Measurements from ENCODE around the gene CIITA. TPM values are rescaled to one million over a fixed set of nuclear protein-coding genes. Genes with fewer than 3 reads are reported as not detected.

The CIITA gene
- polyA plus RNA-seq, 2 donors = 2.8 to 5.5 TPM

DNA sequence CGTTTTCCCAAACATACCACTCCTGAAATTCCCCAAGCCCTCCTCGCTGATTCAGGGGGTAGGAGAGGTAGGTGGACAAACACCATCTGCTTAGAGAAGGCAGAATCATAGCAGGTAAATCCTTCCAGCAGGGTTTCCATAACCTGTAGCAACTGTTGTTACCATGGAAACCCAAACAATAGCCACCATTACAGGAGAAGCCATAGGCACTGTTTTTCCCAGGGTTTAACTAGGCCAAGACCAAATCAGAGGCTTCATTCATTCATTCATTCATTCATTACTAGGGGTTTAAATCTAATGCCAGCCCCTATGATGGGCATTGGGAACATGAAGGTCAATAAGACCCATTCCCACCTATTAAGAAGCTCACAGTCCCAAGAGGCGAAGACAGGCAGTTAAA lies 25.5 kb upstream of the CIITA start:
- H3K27me3 ChIP-seq (ENCODE audit: control insufficient read depth in 1 of 2, insufficient read depth in 2 of 2, low read length in 2 of 2) = no peaks in the 10 kb centered on the region
- peaks cover 0 to 3% of the 10 kb centered on the region in 2 donors for H3K4me1 ChIP-seq (ENCODE audit: control insufficient read depth in 2 of 2, insufficient read depth in 2 of 2, low read length in 1 of 2)
- H3K27ac ChIP-seq (ENCODE audit: low read depth in 2 of 2, low read length in 1 of 2) = no peak overlapping the region
- 91 to 93% methylated on average over 3 of the region's 3 CpGs for WGBS, 2 donors
- no peak overlapping the region for H3K4me3 ChIP-seq (ENCODE audit: low read depth in 1 of 2, low read length in 2 of 2)
- H3K36me3 ChIP-seq (ENCODE audit: control insufficient read depth in 2 of 2, insufficient read depth in 2 of 2, low read length in 1 of 2) = no peaks in the 10 kb centered on the region
- no peaks in the 10 kb centered on the region for H3K9me3 ChIP-seq (ENCODE audit: control insufficient read depth in 2 of 2, insufficient read depth in 1 of 2, low read depth in 1 of 2, low read length in 1 of 2)

- Histone ChIP-seq H3K4me3 (ENCODE audit: low read depth in 1 of 2, low read length in 2 of 2) (no peak overlapping the region), H3K9me3 (ENCODE audit: control insufficient read depth in 2 of 2, insufficient read depth in 1 of 2, low read depth in 1 of 2, low read length in 1 of 2) (no peaks in the 10 kb centered on the region), H3K27me3 (ENCODE audit: control insufficient read depth in 1 of 2, insufficient read depth in 2 of 2, low read length in 2 of 2) (no peaks in the 10 kb centered on the region), H3K27ac (ENCODE audit: low read depth in 2 of 2, low read length in 1 of 2) (no peak overlapping the region), H3K4me1 (ENCODE audit: control insufficient read depth in 2 of 2, insufficient read depth in 2 of 2, low read length in 1 of 2) (peaks cover 0 to 3% of the 10 kb centered on the region in 2 donors), H3K36me3 (ENCODE audit: control insufficient read depth in 2 of 2, insufficient read depth in 2 of 2, low read length in 1 of 2) (no peaks in the 10 kb centered on the region)
- 49 to 61% methylated on average over 4 of the region's 4 CpGs for WGBS, 2 donors
These were observed 24.7 kb upstream of the CIITA start for GRCh38 chr16:10852286-10852685.

DNA sequence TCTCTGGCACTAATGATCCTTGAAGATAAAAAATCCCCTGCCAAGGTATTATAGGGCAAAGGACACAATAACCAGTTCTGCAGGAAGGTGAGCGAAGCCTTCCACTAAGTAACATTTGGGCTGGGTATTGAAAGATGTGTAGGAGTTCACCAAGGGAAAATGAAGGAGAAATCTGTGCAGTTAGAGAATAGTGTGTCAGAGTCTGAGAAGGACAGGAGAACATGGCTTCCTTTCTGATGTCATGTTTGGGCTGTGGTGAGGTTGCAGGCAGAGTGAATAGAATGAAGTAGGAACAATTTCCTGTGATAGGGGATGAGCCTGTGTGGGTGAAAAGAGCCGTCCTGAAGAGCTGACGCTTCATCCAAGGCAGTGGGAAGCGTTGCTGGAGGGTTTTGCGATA lies 24.1 kb upstream of the CIITA start:
- no peaks in the 10 kb centered on the region for H3K27me3 ChIP-seq (ENCODE audit: control insufficient read depth in 1 of 2, insufficient read depth in 2 of 2, low read length in 2 of 2)
- H3K4me3 ChIP-seq (ENCODE audit: low read depth in 1 of 2, low read length in 2 of 2) = no peak overlapping the region
- H3K27ac ChIP-seq (ENCODE audit: low read depth in 2 of 2, low read length in 1 of 2) = no peak overlapping the region
- no peaks in the 10 kb centered on the region for H3K36me3 ChIP-seq (ENCODE audit: control insufficient read depth in 2 of 2, insufficient read depth in 2 of 2, low read length in 1 of 2)
- peaks cover 0 to 3% of the 10 kb centered on the region in 2 donors for H3K4me1 ChIP-seq (ENCODE audit: control insufficient read depth in 2 of 2, insufficient read depth in 2 of 2, low read length in 1 of 2)
- H3K9me3 ChIP-seq (ENCODE audit: control insufficient read depth in 2 of 2, insufficient read depth in 1 of 2, low read depth in 1 of 2, low read length in 1 of 2) = no peaks in the 10 kb centered on the region
- 79 to 80% methylated on average over 5 of the region's 5 CpGs for WGBS, 2 donors

GRCh38 chr16:10856042-10856441 lies 21.0 kb upstream of the CIITA start:
- no peaks in the 10 kb centered on the region for H3K36me3 ChIP-seq (ENCODE audit: control insufficient read depth in 2 of 2, insufficient read depth in 2 of 2, low read length in 1 of 2)
- no peak overlapping the region for H3K4me3 ChIP-seq (ENCODE audit: low read depth in 1 of 2, low read length in 2 of 2)
- WGBS, 2 donors = 88 to 97% methylated on average over 2 of the region's 2 CpGs
- peaks cover 3 to 8% of the 10 kb centered on the region in 2 donors for H3K4me1 ChIP-seq (ENCODE audit: control insufficient read depth in 2 of 2, insufficient read depth in 2 of 2, low read length in 1 of 2)
- no peaks in the 10 kb centered on the region for H3K27me3 ChIP-seq (ENCODE audit: control insufficient read depth in 1 of 2, insufficient read depth in 2 of 2, low read length in 2 of 2)
- H3K9me3 ChIP-seq (ENCODE audit: control insufficient read depth in 2 of 2, insufficient read depth in 1 of 2, low read depth in 1 of 2, low read length in 1 of 2) = peaks cover 0 to 6% of the 10 kb centered on the region in 2 donors
- H3K27ac ChIP-seq (ENCODE audit: low read depth in 2 of 2, low read length in 1 of 2) = no peak overlapping the region

DNA sequence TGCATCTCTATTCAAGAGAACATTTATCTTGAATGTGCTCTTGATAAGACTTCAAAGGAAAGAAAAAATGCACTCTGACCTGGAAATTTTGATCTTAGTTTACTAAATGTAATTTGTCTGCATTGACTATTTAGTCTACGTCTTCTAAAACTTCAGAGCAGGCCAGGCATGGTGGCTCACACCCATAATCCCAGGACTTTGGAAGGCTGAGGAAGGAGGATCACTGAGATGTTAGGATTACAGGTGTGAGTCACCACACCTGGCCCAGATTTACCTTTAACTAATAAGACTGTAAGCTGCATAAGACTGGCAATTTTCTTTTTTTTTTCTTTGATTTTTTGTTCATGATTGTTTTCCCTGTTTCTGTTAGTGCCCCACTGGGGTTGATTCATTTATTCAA lies 18.8 kb upstream of the CIITA start:
- Histone ChIP-seq H3K27ac (ENCODE audit: low read depth in 2 of 2, low read length in 1 of 2) (no peak overlapping the region), H3K4me1 (ENCODE audit: control insufficient read depth in 2 of 2, insufficient read depth in 2 of 2, low read length in 1 of 2) (peaks cover 3 to 5% of the 10 kb centered on the region in 2 donors), H3K36me3 (ENCODE audit: control insufficient read depth in 2 of 2, insufficient read depth in 2 of 2, low read length in 1 of 2) (no peaks in the 10 kb centered on the region), H3K9me3 (ENCODE audit: control insufficient read depth in 2 of 2, insufficient read depth in 1 of 2, low read depth in 1 of 2, low read length in 1 of 2) (peaks cover 0 to 6% of the 10 kb centered on the region in 2 donors), H3K4me3 (ENCODE audit: low read depth in 1 of 2, low read length in 2 of 2) (no peak overlapping the region), H3K27me3 (ENCODE audit: control insufficient read depth in 1 of 2, insufficient read depth in 2 of 2, low read length in 2 of 2) (no peaks in the 10 kb centered on the region)
- 54 to 59% methylated on average over 1 of the region's 1 CpG for WGBS, 2 donors

- Histone ChIP-seq H3K4me3 (ENCODE audit: low read depth in 1 of 2, low read length in 2 of 2) (no peak overlapping the region), H3K36me3 (ENCODE audit: control insufficient read depth in 2 of 2, insufficient read depth in 2 of 2, low read length in 1 of 2) (no peaks in the 10 kb centered on the region), H3K27me3 (ENCODE audit: control insufficient read depth in 1 of 2, insufficient read depth in 2 of 2, low read length in 2 of 2) (no peaks in the 10 kb centered on the region), H3K4me1 (ENCODE audit: control insufficient read depth in 2 of 2, insufficient read depth in 2 of 2, low read length in 1 of 2) (peaks cover 3 to 5% of the 10 kb centered on the region in 2 donors), H3K9me3 (ENCODE audit: control insufficient read depth in 2 of 2, insufficient read depth in 1 of 2, low read depth in 1 of 2, low read length in 1 of 2) (peaks cover 0 to 6% of the 10 kb centered on the region in 2 donors), H3K27ac (ENCODE audit: low read depth in 2 of 2, low read length in 1 of 2) (no peak overlapping the region)
- WGBS, 2 donors = 51 to 100% methylated on average over 2 of the region's 2 CpGs
These were observed 18.0 kb upstream of the CIITA start for GRCh38 chr16:10859020-10859419.

DNA sequence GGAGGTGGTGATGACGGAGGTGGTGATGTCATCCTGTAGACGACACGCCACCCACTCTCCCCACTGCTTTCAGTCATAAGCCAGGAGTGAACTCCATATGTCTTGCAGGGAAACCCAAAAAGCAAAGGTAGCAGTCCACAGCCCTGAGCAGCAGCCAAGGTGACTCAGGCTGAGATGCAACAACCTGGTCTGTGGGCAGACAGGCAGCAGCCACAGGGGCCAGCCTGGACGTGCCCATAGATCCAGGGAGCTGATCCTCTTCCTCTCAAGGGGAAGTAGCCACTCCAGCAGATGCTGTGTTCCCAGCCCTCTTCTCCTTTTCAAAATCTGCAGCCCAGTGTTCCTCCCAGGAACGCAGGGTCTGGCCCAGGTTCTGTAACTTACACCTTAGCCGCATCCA lies 17.3 kb upstream of the CIITA start:
- Histone ChIP-seq H3K4me3 (ENCODE audit: low read depth in 1 of 2, low read length in 2 of 2) (no peak overlapping the region), H3K27me3 (ENCODE audit: control insufficient read depth in 1 of 2, insufficient read depth in 2 of 2, low read length in 2 of 2) (no peaks in the 10 kb centered on the region), H3K4me1 (ENCODE audit: control insufficient read depth in 2 of 2, insufficient read depth in 2 of 2, low read length in 1 of 2) (peaks cover 3 to 5% of the 10 kb centered on the region in 2 donors), H3K27ac (ENCODE audit: low read depth in 2 of 2, low read length in 1 of 2) (no peak overlapping the region), H3K9me3 (ENCODE audit: control insufficient read depth in 2 of 2, insufficient read depth in 1 of 2, low read depth in 1 of 2, low read length in 1 of 2) (peaks cover 0 to 6% of the 10 kb centered on the region in 2 donors), H3K36me3 (ENCODE audit: control insufficient read depth in 2 of 2, insufficient read depth in 2 of 2, low read length in 1 of 2) (no peaks in the 10 kb centered on the region)
- WGBS, 2 donors = 67 to 68% methylated on average over 6 of the region's 6 CpGs

- no peaks in the 10 kb centered on the region for H3K27me3 ChIP-seq (ENCODE audit: control insufficient read depth in 1 of 2, insufficient read depth in 2 of 2, low read length in 2 of 2)
- no peaks in the 10 kb centered on the region for H3K36me3 ChIP-seq (ENCODE audit: control insufficient read depth in 2 of 2, insufficient read depth in 2 of 2, low read length in 1 of 2)
- H3K4me3 ChIP-seq (ENCODE audit: low read depth in 1 of 2, low read length in 2 of 2) = no peak overlapping the region
- 40 to 46% methylated on average over 2 of the region's 2 CpGs for WGBS, 2 donors
- peaks cover 0 to 6% of the 10 kb centered on the region in 2 donors for H3K9me3 ChIP-seq (ENCODE audit: control insufficient read depth in 2 of 2, insufficient read depth in 1 of 2, low read depth in 1 of 2, low read length in 1 of 2)
- H3K27ac ChIP-seq (ENCODE audit: low read depth in 2 of 2, low read length in 1 of 2) = no peak overlapping the region
- H3K4me1 ChIP-seq (ENCODE audit: control insufficient read depth in 2 of 2, insufficient read depth in 2 of 2, low read length in 1 of 2) = peaks cover 3 to 6% of the 10 kb centered on the region in 2 donors
These were observed 14.6 kb upstream of the CIITA start for GRCh38 chr16:10862438-10862837.

DNA sequence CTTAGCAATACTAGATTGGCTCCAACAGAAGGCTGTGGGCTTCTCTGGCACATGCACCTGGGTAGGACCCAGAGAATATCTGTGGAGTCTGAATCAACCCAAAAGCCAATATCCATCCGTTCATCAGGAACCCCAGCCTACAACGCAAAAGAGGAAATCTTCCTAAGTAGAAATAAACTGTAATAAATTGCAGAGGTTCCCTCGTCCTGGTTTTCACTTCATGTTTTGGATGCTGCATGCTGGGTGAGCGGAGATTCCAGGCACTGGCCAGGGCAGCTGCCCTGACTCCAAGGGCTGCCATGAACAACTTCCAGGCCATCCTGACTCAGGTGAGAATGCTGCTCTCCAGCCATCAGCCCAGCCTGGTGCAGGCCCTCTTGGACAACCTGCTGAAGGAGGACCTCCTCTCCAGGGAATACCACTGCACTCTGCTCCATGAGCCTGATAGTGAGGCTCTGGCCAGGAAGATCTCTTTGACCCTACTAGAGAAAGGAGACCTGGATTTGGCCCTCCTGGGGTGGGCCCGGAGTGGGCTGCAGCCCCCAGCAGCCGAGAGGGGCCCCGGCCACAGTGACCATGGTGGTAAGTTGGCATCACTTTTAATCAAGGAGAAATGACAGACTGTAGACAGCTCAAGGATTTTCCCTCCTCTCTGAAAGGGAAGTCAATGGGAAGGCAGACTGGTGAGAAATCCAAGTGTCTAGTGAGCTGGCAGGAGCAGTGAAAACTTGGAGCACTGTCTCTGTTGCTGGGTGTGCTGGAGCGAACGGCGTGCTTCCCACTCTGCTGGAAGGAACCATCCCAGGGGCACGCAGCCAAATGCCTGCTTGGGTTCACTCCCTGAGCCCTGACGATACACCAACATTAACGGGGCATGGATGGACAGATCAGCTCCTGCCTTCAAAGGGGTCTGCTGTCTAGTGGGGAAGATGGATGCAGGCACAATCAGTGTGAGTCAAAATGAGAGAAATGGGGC lies 10.7 kb upstream of the CIITA start:
- H3K4me1 ChIP-seq (ENCODE audit: control insufficient read depth in 2 of 2, insufficient read depth in 2 of 2, low read length in 1 of 2) = peaks cover 0 to 6% of the 10 kb centered on the region in 2 donors
- no peaks in the 10 kb centered on the region for H3K9me3 ChIP-seq (ENCODE audit: control insufficient read depth in 2 of 2, insufficient read depth in 1 of 2, low read depth in 1 of 2, low read length in 1 of 2)

GRCh38 chr16:10867199-10867598 lies 9.8 kb upstream of the CIITA start:
- WGBS, 2 donors = 81 to 91% methylated on average over 6 of the region's 6 CpGs
- Histone ChIP-seq H3K4me3 (ENCODE audit: low read depth in 1 of 2, low read length in 2 of 2) (no peak overlapping the region), H3K27ac (ENCODE audit: low read depth in 2 of 2, low read length in 1 of 2) (no peak overlapping the region), H3K27me3 (ENCODE audit: control insufficient read depth in 1 of 2, insufficient read depth in 2 of 2, low read length in 2 of 2) (no peaks in the 10 kb centered on the region), H3K9me3 (ENCODE audit: control insufficient read depth in 2 of 2, insufficient read depth in 1 of 2, low read depth in 1 of 2, low read length in 1 of 2) (no peaks in the 10 kb centered on the region), H3K36me3 (ENCODE audit: control insufficient read depth in 2 of 2, insufficient read depth in 2 of 2, low read length in 1 of 2) (no peaks in the 10 kb centered on the region), H3K4me1 (ENCODE audit: control insufficient read depth in 2 of 2, insufficient read depth in 2 of 2, low read length in 1 of 2) (peaks cover 0 to 12% of the 10 kb centered on the region in 2 donors)

More for the DNA sequence above, 10.7 kb upstream of the CIITA start:
- Histone ChIP-seq H3K27me3 (ENCODE audit: control insufficient read depth in 1 of 2, insufficient read depth in 2 of 2, low read length in 2 of 2) (no peaks in the 10 kb centered on the region), H3K4me3 (ENCODE audit: low read depth in 1 of 2, low read length in 2 of 2) (no peak overlapping the region), H3K27ac (ENCODE audit: low read depth in 2 of 2, low read length in 1 of 2) (no peak overlapping the region), H3K36me3 (ENCODE audit: control insufficient read depth in 2 of 2, insufficient read depth in 2 of 2, low read length in 1 of 2) (no peaks in the 10 kb centered on the region)
- 61 to 68% methylated on average over 13 of the region's 13 CpGs for WGBS, 2 donors
